ENCODE data around the gene FABP1. TPM values are rescaled to one million over a fixed set of nuclear protein-coding genes. Genes with fewer than 3 reads are reported as not detected.

The FABP1 gene
- polyA plus RNA-seq, 4 donors, result 17.5 to 27.5 (median 22.6) TPM

DNA sequence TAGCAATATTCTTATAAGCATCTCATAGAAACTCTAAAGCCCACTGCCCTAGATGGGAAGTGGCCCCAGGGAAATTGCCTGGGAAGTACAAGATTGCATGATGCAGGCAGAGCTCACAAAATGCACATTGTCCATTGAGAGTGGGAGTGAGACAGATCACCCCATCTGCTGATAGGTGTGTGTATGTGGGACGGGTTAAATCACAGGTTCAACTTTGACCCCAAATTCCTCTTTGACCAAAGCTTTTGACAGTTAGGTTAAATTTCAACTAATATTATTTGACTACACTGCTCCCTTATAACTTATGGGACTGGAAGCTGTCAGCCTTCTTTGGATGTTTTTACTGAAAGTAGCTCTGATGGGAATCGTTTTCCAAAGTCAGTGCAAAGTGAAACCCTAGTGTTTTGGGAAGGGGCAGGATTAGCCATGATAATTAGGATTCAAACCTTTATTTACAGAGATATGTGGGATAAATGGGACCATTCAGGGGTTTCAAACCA, 11.4 kb upstream of the FABP1 start:
- DNase-seq (ENCODE audit: low read depth in 4 of 4, low spot score in 3 of 4), result no peak

DNA sequence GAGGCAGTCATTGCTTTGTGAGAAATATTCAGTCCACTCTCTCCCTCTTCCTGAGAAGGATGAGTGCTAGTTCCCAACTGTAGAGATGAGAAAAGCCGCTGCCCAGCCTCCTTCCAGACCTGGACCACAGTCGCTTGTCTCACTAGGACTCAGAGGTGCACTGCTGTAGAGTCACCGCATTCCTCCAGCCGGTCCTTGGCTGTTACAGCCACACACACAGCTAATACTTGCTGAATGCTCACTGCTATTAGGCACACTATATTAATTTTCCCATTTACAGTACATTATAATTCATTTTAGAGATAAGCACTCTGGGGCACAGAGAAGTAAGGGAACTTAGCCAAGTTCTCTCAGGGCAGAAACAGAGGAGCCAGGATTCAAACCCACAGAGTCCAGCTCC, 10.0 kb upstream of the FABP1 start:
- DNase-seq (ENCODE audit: low read depth in 4 of 4, low spot score in 3 of 4), result no peak

DNA sequence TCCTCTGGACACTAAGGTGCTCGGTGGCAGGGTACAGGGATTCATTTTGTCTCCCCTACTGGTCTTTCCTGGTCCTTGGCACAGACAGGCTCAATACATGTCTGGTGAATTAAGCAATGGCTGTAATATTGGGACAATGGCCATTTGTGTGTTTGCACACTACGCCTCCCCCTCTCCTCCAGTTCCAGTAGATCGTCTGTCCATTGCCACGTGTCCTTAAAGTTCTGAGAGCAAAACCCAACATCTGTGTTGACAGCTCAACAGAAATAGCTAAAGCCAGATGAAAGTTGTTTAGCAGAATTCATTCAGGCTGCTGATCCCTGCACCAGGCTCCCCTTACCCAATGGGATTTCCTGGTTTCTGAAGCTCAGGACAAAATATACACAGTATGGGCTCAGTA, 9.0 kb upstream of the FABP1 start:
- no peak for DNase-seq (ENCODE audit: low read depth in 4 of 4, low spot score in 3 of 4)

DNA sequence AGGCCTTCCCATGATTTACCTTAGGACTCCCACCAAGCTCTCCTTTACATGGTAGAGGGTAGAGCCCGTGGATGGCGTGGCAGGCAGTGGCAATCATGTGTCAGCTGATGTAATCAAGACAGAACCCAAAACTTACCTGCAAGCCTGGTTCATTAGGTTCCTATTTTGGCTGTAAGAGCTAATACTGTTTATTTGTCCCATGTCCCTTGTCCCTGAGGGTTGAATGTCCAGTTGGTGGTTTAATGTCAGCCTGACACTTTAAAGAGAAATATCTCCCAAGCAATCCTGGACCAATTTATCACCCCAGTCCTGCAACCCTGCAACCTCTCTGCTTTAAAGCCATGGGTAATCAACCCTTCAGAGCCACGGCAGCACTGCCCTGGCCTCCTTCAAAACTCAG, 6.0 kb upstream of the FABP1 start:
- no peak for DNase-seq (ENCODE audit: low read depth in 4 of 4, low spot score in 3 of 4)

DNA sequence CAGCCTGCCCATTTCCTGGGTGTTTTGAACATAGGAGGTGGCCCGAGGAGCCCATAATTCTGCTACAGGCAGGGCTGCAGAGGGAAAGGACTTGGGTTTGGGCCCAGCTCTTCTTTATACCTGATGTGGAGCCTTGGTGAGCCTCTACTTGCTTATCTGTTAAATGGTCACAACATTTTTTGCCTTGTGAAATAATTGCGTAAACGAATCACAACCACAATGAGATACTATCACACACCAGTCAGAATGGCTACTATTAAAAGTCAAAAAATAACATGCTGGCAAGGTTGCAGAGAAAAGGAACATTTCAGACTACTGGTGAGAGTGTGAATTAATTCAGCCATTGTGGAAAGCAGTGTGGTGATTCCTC, 4.1 kb upstream of the FABP1 start:
- no peak for DNase-seq (ENCODE audit: low read depth in 4 of 4, low spot score in 3 of 4)

GRCh38 chr2:88131201-88131998, 3.5 kb upstream of the FABP1 start:
- no peak for DNase-seq (ENCODE audit: low read depth in 4 of 4, low spot score in 3 of 4)

DNA sequence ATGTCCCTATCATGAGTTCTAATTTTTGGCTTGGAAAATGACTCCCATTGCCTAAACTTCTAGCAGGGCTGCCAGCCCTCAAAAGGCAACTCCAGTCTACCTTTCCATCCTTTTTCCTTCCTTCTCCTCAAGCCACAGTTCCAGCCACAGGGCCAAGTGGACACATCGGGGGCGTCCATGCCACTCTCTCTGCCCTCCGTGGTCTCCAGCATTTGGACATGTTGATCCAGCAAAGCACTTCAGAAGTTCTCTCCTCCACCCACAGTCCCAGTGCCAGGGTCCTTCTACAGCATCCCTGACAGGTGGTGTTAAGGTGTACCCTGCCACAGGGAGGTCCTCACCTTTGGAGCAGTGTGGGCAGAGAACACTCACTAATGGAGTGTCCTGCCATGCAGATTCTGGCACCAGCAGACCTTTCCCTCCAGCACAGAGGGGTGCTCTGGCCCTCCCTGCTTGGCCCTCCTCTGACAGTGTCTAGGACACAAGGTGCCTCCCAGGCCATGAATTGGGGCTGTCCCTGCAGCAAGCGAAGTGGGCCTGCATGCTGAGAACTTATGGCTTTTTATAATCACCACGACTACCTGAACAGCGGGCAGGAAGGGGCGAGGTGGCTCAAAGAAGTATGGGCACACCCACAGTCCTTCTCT, 1.6 kb upstream of the FABP1 start:
- no peak for DNase-seq (ENCODE audit: low read depth in 4 of 4, low spot score in 3 of 4)

DNA sequence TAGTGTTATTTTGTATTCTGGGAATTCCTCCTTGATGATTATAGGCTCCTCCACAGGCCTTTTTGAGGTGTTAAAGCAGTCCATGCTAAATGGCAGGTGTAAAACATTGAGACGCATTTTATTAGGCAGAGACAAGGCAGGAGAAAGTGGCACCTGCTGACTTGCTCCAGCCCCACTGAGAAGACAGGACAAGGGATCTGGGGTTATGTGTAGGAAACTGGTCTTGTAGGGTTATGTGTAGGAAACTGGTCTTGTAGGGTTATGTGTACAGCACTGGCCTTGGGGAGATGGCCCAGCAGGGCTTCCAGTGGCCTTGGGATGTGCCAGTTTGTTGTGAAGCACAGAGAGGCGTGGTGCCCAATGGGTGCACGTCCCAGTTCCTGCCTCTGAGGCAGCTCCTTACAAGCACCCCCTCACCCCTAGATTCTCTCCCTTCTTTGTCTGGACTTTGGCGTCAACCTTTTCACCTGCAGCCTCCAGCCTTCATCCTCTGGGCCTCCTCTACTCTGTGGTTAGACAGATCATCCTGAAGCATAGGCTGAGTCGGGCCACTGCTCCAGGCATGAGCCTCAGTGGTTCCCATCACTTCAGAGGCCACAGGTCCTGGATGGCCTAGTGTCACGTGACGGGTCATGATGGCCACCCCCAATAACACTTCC, 921 bp upstream of the FABP1 start:
- no peak for DNase-seq (ENCODE audit: low read depth in 4 of 4, low spot score in 3 of 4)

DNA sequence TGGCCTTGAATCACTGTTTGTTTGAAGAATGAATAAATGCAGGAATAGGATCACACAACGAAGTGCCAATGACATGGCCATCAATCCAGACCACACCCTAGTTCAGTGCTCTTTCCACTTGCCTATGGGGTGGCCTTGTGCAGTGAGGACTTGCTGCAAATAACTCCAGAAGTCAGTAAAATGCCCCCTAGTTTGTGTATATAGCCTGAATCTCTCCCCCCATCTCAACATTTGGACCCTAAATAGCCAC, 299 bp downstream of the FABP1 start:
- no peak for DNase-seq (ENCODE audit: low read depth in 4 of 4, low spot score in 3 of 4)

GRCh38 chr2:88126772-88127637, 857 bp downstream of the FABP1 start:
- no peak for DNase-seq (ENCODE audit: low read depth in 4 of 4, low spot score in 3 of 4)

- DNase-seq (ENCODE audit: low read depth in 4 of 4, low spot score in 3 of 4), result no peak
Measured at GRCh38 chr2:88125924-88126771, 1.7 kb downstream of the FABP1 start.

DNA sequence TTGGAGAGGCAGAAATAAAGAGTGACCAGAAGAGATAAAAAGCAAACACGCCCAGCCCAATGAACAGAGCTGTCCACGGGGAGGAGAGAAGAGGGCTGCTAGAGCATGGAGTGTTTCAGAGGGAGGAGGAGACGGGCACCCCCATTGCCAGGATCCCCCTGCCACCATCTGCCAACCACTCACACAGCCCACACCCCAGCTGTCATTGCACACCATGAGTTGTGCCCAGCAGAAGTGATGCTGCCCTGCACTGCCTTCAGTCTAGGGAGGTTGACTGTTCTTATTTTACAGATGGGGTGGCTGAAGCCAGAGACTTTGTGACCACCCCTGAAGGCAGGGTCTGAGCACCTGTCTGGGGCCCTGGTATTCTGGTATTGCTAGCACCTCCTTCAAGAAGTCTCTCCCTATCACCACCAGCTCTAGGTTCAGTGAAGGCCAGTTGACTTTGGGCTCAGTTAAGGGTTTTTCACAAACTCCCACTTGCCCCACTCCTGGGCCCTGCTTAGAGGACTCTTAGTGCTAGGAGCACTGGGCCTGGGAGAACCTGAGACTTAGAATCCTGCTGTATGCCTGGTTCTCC, 2.4 kb downstream of the FABP1 start:
- no peak for DNase-seq (ENCODE audit: low read depth in 4 of 4, low spot score in 3 of 4)

- DNase-seq (ENCODE audit: low read depth in 4 of 4, low spot score in 3 of 4), result no peak
Measured at GRCh38 chr2:88123975-88124917, 3.6 kb downstream of the FABP1 start.

DNA sequence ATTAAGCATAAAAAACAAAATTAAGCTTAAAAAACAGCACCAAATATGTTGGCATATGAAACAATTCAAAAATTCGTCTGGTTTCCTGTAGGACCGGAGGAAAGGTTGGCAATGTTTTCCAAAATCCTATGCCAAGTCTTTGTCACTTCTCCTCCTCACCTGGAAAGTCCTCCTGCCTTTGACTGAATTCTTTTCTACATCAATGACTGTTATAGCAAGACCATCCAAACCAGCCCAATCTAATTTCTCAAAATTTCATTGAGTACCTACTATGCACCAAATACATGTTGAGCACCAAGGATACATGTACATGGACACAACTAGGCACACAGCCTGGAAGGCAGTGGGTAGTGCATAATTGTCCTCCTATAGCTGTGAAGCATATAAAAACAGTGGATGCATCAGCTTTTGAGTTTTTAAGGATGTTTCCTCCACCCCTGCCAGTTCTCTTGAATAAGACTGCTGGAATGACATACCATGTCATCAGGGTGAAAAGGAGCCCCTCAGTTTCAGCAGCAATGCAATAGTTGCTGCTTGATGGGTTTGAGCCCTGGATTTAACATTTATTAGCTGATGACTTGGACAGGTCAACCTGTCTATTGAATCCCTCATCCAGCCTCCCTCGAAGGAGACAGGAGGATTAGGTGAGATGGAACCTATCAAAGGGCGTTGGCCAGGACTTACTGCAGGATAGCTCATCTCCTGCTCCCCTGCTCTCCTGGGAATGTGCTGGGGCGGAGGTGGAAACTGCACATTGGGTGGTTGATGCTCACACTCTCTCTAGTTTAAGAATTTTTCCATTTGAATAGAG, 4.5 kb downstream of the FABP1 start:
- no peak for DNase-seq (ENCODE audit: low read depth in 4 of 4, low spot score in 3 of 4)

- no peak for DNase-seq (ENCODE audit: low read depth in 4 of 4, low spot score in 3 of 4)
Measured at GRCh38 chr2:88122141-88122884, 5.5 kb downstream of the FABP1 start.

DNA sequence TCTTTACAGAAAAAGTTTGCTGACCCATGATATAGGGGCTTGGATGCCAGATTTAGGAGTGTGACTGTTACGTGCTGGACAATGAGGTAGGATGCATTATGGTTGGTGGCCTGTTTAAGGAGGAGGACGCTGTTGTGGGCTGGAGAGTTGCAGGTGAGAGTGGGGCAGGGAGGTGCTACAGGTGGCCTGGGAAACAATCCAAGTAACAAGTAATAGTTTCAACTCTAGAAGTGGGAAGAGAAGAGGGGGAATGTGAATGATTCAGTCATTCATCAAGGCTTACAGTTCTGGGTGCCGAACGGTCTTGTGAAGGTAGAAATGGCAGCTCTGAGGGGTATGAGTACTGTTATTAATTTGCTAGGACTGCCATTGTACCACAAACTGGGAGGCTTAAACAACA, 6.2 kb downstream of the FABP1 start:
- DNase-seq (ENCODE audit: low read depth in 4 of 4, low spot score in 3 of 4), result no peak

GRCh38 chr2:88117973-88118372, 9.9 kb downstream of the FABP1 start:
- DNase-seq (ENCODE audit: low read depth in 4 of 4, low spot score in 3 of 4), result no peak
